HepG2 (cell line): Measurements from ENCODE around the gene LOXL3. TPM values are rescaled to one million over a fixed set of nuclear protein-coding genes. Genes with fewer than 3 reads are reported as not detected.

Experiments used
- ARNT ChIP-seq: fragments of 450-650 bp; IDR thresholded peaks from 2 replicates; pipeline ENCODE4 v1.6.1; 2017
- BCLAF1 ChIP-seq: fragments of 450-650 bp; IDR thresholded peaks from 2 replicates; pipeline ENCODE4 v1.6.1; 2017; ENCODE audit warnings: mild to moderate bottlenecking
- CEBPB ChIP-seq: IDR thresholded peaks from 2 replicates; pipeline ENCODE4 v1.6.1; 2011; ENCODE audit warnings: low read depth, low read length, improper control_type of control experiment, borderline replicate concordance
- ERF ChIP-seq: IDR thresholded peaks from 2 replicates; pipeline ENCODE4 v1.6.1; 2018; ENCODE audit warnings: missing biosample characterization, missing genetic modification reagents
- JUND ChIP-seq: sonication (generic); formaldehyde crosslinking; IDR thresholded peaks from 2 replicates; pipeline ENCODE4 v1.8.0; 2022; ENCODE audit warnings: mild to moderate bottlenecking, missing genetic modification reagents
- KDM1A ChIP-seq: IDR thresholded peaks from 2 replicates; pipeline ENCODE4 v1.6.1; 2016; ENCODE audit warnings: missing compliant biosample characterization
- KLF13 ChIP-seq: sonication (generic); formaldehyde crosslinking; IDR thresholded peaks from 2 replicates; pipeline ENCODE4 v1.4.0; 2020; ENCODE audit warnings: mild to moderate bottlenecking, missing genetic modification reagents
- LRRFIP1 ChIP-seq: sonication (generic); formaldehyde crosslinking; conservative IDR thresholded peaks from 2 replicates; pipeline ENCODE4 v1.4.0; 2020; ENCODE audit warnings: missing genetic modification reagents
- MLXIP ChIP-seq: sonication (generic); formaldehyde crosslinking; IDR thresholded peaks from 2 replicates; pipeline ENCODE4 v1.9.0; 2021; ENCODE audit warnings: missing genetic modification reagents, borderline replicate concordance
- MYC ChIP-seq: sonication (generic); formaldehyde crosslinking; IDR thresholded peaks from 2 replicates; pipeline ENCODE4 v1.9.0; 2021; ENCODE audit warnings: missing genetic modification reagents, borderline replicate concordance
- NFYC ChIP-seq: IDR thresholded peaks from 2 replicates; pipeline ENCODE4 v1.6.1; 2016; ENCODE audit warnings: missing genetic modification reagents, missing compliant biosample characterization
- NR2F2 ChIP-seq: IDR thresholded peaks from 2 replicates; pipeline ENCODE4 v1.6.1; 2012; ENCODE audit warnings: low read depth, inconsistent platforms, borderline replicate concordance
- PHF20 ChIP-seq: sonication (generic); formaldehyde crosslinking; IDR thresholded peaks from 2 replicates; pipeline ENCODE4 v1.5.0; 2020; ENCODE audit warnings: mild to moderate bottlenecking, missing genetic modification reagents
- SAP130 ChIP-seq: IDR thresholded peaks from 2 replicates; pipeline ENCODE4 v1.6.1; 2016; ENCODE audit warnings: low read depth
- TSC22D2 ChIP-seq: sonication (generic); formaldehyde crosslinking; IDR thresholded peaks from 2 replicates; pipeline ENCODE4 v1.5.1; 2020; ENCODE audit warnings: missing genetic modification reagents, mild to moderate bottlenecking, borderline replicate concordance
- ZNF3 ChIP-seq: IDR thresholded peaks from 2 replicates; pipeline ENCODE4 v1.7.0; 2017; ENCODE audit warnings: inconsistent platforms
- ZNF329 ChIP-seq: sonication (generic); formaldehyde crosslinking; IDR thresholded peaks from 2 replicates; pipeline ENCODE4 v1.9.0; 2021; ENCODE audit warnings: low read depth, mild to moderate bottlenecking, missing genetic modification reagents
- ZNF430 ChIP-seq: sonication (generic); formaldehyde crosslinking; IDR thresholded peaks from 2 replicates; pipeline ENCODE4 v1.9.0; 2021; ENCODE audit warnings: mild to moderate bottlenecking, missing genetic modification reagents
- ZNF460 ChIP-seq: sonication (generic); formaldehyde crosslinking; IDR thresholded peaks from 2 replicates; pipeline ENCODE4 v1.5.1; 2020; ENCODE audit warnings: missing genetic modification reagents, mild to moderate bottlenecking, borderline replicate concordance
- ZNF572 ChIP-seq: sonication (generic); formaldehyde crosslinking; IDR thresholded peaks from 2 replicates; pipeline ENCODE4 v1.5.1; 2020; ENCODE audit warnings: mild to moderate bottlenecking, missing genetic modification reagents
- ZNF639 ChIP-seq: conservative IDR thresholded peaks from 2 replicates; pipeline ENCODE4 v1.6.1; 2018; ENCODE audit warnings: missing genetic modification reagents
- polyA plus RNA-seq, 8 experiments: library from polyadenylated mRNA; depleted of rRNA in 3 of 8; stranded (reverse) in 7 of 8; unstranded in 1 of 8; fragments of >200 nt; fragmentation: Illumina TruSeq in 4 of 8; extraction: Trizol in 4 of 8; gene quantifications; 2 replicates each; pipeline versions ENCODE4 v1.2.1 to v1.2.3, GENCODE V29; 2011 to 2016; ENCODE audit warnings: low read depth in 4 of 8, missing spikeins in 1 of 8, mixed read lengths in 1 of 8; ENCODE audit not compliant: insufficient read depth in 1 of 8
- total RNA-seq, 5 experiments: library from RNA; depleted of rRNA; stranded (reverse); fragments of >200 nt; fragmentation: Illumina TruSeq; extraction: Trizol; gene quantifications; 2 replicates each; pipeline ENCODE4 v1.2.3, GENCODE V29; 2016; ENCODE audit warnings: low read depth in 1 of 5

The LOXL3 gene
- total and polyA plus RNA-seq, 2 of the 13 experiments (the other 11 are each of a cell fraction or from before 2014, with no cell fraction given) = 0.55 to 6.5 TPM

- peak; percentile 68; the same call in 1 of the 2 replicates for TF ChIP-seq SAP130
- no peak; the same call in 1 of the 2 replicates for TF ChIP-seq PHF20 (CRISPR knock-in tag)
- TF ChIP-seq KLF13 (CRISPR knock-in tag) = no peak
- TF ChIP-seq ARNT = no peak
- no peak for TF ChIP-seq TSC22D2 (CRISPR knock-in tag)
- TF ChIP-seq BCLAF1 = no peak
- TF ChIP-seq ZNF639 (CRISPR knock-in tag) = peak; percentile 49; the same call in 1 of the 2 replicates
- TF ChIP-seq ZNF329 = 0 out of 2 replicates have a peak, but pooled peaks have one; percentile 0
- no peak for TF ChIP-seq ZNF430 (CRISPR knock-in tag)
- no peak for TF ChIP-seq JUND (CRISPR knock-in tag)
- no peak for TF ChIP-seq ZNF572 (CRISPR knock-in tag)
- TF ChIP-seq CEBPB = no peak
- TF ChIP-seq ERF (CRISPR knock-in tag) = peak; percentile 54
- TF ChIP-seq NFYC (CRISPR knock-in tag) = no peak
- no peak for TF ChIP-seq LRRFIP1 (CRISPR knock-in tag)
- no peak for TF ChIP-seq ZNF460 (CRISPR knock-in tag)
- TF ChIP-seq MYC (CRISPR knock-in tag) = no peak
- TF ChIP-seq ZNF3 (CRISPR knock-in tag) = no peak
- no peak for TF ChIP-seq KDM1A
- no peak for TF ChIP-seq MLXIP (CRISPR knock-in tag)
- TF ChIP-seq NR2F2 = no peak
Observed at GRCh38 chr2:74548900-74549826, 4.6 kb downstream of the LOXL3 start (continued).
